Measurements from ENCODE around the gene NR5A1.

NR5A1 gene

GRCh38 chr9:124535846-124536245 lies 28.6 kb upstream of the NR5A1 start:
- Histone ChIP-seq H3K4me1 (ENCODE audit: control insufficient read depth, insufficient read depth, low read length) (no peaks in the 10 kb centered on the region), H3K4me3 (ENCODE audit: low read length in 2 of 2) (no peak overlapping the region), H3K9ac (ENCODE audit: low read length in 2 of 2) (no peak overlapping the region), H3K27ac (ENCODE audit: low read length) (no peak overlapping the region), H3K9me3 (ENCODE audit: control insufficient read depth in 2 of 2, low read length in 2 of 2) (no peaks in the 10 kb centered on the region), H3K36me3 (ENCODE audit: control insufficient read depth in 2 of 2, insufficient read depth in 2 of 2, low read length in 2 of 2) (no peaks in the 10 kb centered on the region), H3K27me3 (ENCODE audit: control insufficient read depth in 1 of 2, insufficient read depth in 2 of 2, low read length in 2 of 2) (peaks cover 0 to 3% of the 10 kb centered on the region in 2 donors)

GRCh38 chr9:124532897-124533296 lies 25.7 kb upstream of the NR5A1 start:
- Histone ChIP-seq H3K27me3 (ENCODE audit: control insufficient read depth in 1 of 2, insufficient read depth in 2 of 2, low read length in 2 of 2) (peaks cover 0 to 2% of the 10 kb centered on the region in 2 donors), H3K36me3 (ENCODE audit: control insufficient read depth in 2 of 2, insufficient read depth in 2 of 2, low read length in 2 of 2) (no peaks in the 10 kb centered on the region), H3K9ac (ENCODE audit: low read length in 2 of 2) (no peak overlapping the region), H3K27ac (ENCODE audit: low read length) (no peak overlapping the region), H3K9me3 (ENCODE audit: control insufficient read depth in 2 of 2, low read length in 2 of 2) (no peaks in the 10 kb centered on the region), H3K4me1 (ENCODE audit: control insufficient read depth, insufficient read depth, low read length) (no peaks in the 10 kb centered on the region), H3K4me3 (ENCODE audit: low read length in 2 of 2) (no peak overlapping the region)

GRCh38 chr9:124531115-124531514 lies 23.9 kb upstream of the NR5A1 start:
- H3K27ac ChIP-seq (ENCODE audit: low read length): no peak overlapping the region
- H3K9ac ChIP-seq (ENCODE audit: low read length in 2 of 2): no peak overlapping the region
- peaks cover 0 to 2% of the 10 kb centered on the region in 2 donors for H3K27me3 ChIP-seq (ENCODE audit: control insufficient read depth in 1 of 2, insufficient read depth in 2 of 2, low read length in 2 of 2)
- H3K9me3 ChIP-seq (ENCODE audit: control insufficient read depth in 2 of 2, low read length in 2 of 2): no peaks in the 10 kb centered on the region
- no peaks in the 10 kb centered on the region for H3K4me1 ChIP-seq (ENCODE audit: control insufficient read depth, insufficient read depth, low read length)
- H3K4me3 ChIP-seq (ENCODE audit: low read length in 2 of 2): no peak overlapping the region
- H3K36me3 ChIP-seq (ENCODE audit: control insufficient read depth in 2 of 2, insufficient read depth in 2 of 2, low read length in 2 of 2): no peaks in the 10 kb centered on the region

GRCh38 chr9:124530246-124530645 lies 23.0 kb upstream of the NR5A1 start:
- H3K27me3 ChIP-seq (ENCODE audit: control insufficient read depth in 1 of 2, insufficient read depth in 2 of 2, low read length in 2 of 2): no peaks in the 10 kb centered on the region
- no peaks in the 10 kb centered on the region for H3K36me3 ChIP-seq (ENCODE audit: control insufficient read depth in 2 of 2, insufficient read depth in 2 of 2, low read length in 2 of 2)
- no peak overlapping the region for H3K27ac ChIP-seq (ENCODE audit: low read length)
- H3K4me3 ChIP-seq (ENCODE audit: low read length in 2 of 2): no peak overlapping the region
- no peak overlapping the region for H3K9ac ChIP-seq (ENCODE audit: low read length in 2 of 2)
- H3K9me3 ChIP-seq (ENCODE audit: control insufficient read depth in 2 of 2, low read length in 2 of 2): no peaks in the 10 kb centered on the region
- H3K4me1 ChIP-seq (ENCODE audit: control insufficient read depth, insufficient read depth, low read length): no peaks in the 10 kb centered on the region

- H3K27me3 ChIP-seq (ENCODE audit: control insufficient read depth in 1 of 2, insufficient read depth in 2 of 2, low read length in 2 of 2): no peaks in the 10 kb centered on the region
- no peaks in the 10 kb centered on the region for H3K36me3 ChIP-seq (ENCODE audit: control insufficient read depth in 2 of 2, insufficient read depth in 2 of 2, low read length in 2 of 2)
- no peaks in the 10 kb centered on the region for H3K9me3 ChIP-seq (ENCODE audit: control insufficient read depth in 2 of 2, low read length in 2 of 2)
- no peak overlapping the region for H3K27ac ChIP-seq (ENCODE audit: low read length)
- H3K4me1 ChIP-seq (ENCODE audit: control insufficient read depth, insufficient read depth, low read length): no peaks in the 10 kb centered on the region
- no peak overlapping the region for H3K9ac ChIP-seq (ENCODE audit: low read length in 2 of 2)
- no peak overlapping the region for H3K4me3 ChIP-seq (ENCODE audit: low read length in 2 of 2)
These were observed 20.6 kb upstream of the NR5A1 start for GRCh38 chr9:124527781-124528180.

GRCh38 chr9:124526174-124526573 lies 19.0 kb upstream of the NR5A1 start:
- no peak overlapping the region for H3K9ac ChIP-seq (ENCODE audit: low read length in 2 of 2)
- H3K4me1 ChIP-seq (ENCODE audit: control insufficient read depth, insufficient read depth, low read length): no peaks in the 10 kb centered on the region
- H3K36me3 ChIP-seq (ENCODE audit: control insufficient read depth in 2 of 2, insufficient read depth in 2 of 2, low read length in 2 of 2): no peaks in the 10 kb centered on the region
- H3K27ac ChIP-seq (ENCODE audit: low read length): no peak overlapping the region
- no peaks in the 10 kb centered on the region for H3K9me3 ChIP-seq (ENCODE audit: control insufficient read depth in 2 of 2, low read length in 2 of 2)
- H3K4me3 ChIP-seq (ENCODE audit: low read length in 2 of 2): no peak overlapping the region
- no peaks in the 10 kb centered on the region for H3K27me3 ChIP-seq (ENCODE audit: control insufficient read depth in 1 of 2, insufficient read depth in 2 of 2, low read length in 2 of 2)

- Histone ChIP-seq H3K27ac (ENCODE audit: low read length) (no peak overlapping the region), H3K27me3 (ENCODE audit: control insufficient read depth in 1 of 2, insufficient read depth in 2 of 2, low read length in 2 of 2) (no peaks in the 10 kb centered on the region)
These were observed 15.2 kb upstream of the NR5A1 start for GRCh38 chr9:124522121-124523098.

GRCh38 chr9:124521142-124521541 lies 13.9 kb upstream of the NR5A1 start:
- no peaks in the 10 kb centered on the region for H3K27me3 ChIP-seq (ENCODE audit: control insufficient read depth in 1 of 2, insufficient read depth in 2 of 2, low read length in 2 of 2)
- no peak overlapping the region for H3K4me3 ChIP-seq (ENCODE audit: low read length in 2 of 2)
- H3K9me3 ChIP-seq (ENCODE audit: control insufficient read depth in 2 of 2, low read length in 2 of 2): no peaks in the 10 kb centered on the region
- H3K4me1 ChIP-seq (ENCODE audit: control insufficient read depth, insufficient read depth, low read length): no peaks in the 10 kb centered on the region
- H3K27ac ChIP-seq (ENCODE audit: low read length): no peak overlapping the region
- H3K36me3 ChIP-seq (ENCODE audit: control insufficient read depth in 2 of 2, insufficient read depth in 2 of 2, low read length in 2 of 2): no peaks in the 10 kb centered on the region
- no peak overlapping the region for H3K9ac ChIP-seq (ENCODE audit: low read length in 2 of 2)

More at GRCh38 chr9:124522121-124523098, 15.2 kb upstream of the NR5A1 start:
- H3K4me3 ChIP-seq (ENCODE audit: low read length in 2 of 2): no peak overlapping the region
- H3K36me3 ChIP-seq (ENCODE audit: control insufficient read depth in 2 of 2, insufficient read depth in 2 of 2, low read length in 2 of 2): no peaks in the 10 kb centered on the region
- no peaks in the 10 kb centered on the region for H3K9me3 ChIP-seq (ENCODE audit: control insufficient read depth in 2 of 2, low read length in 2 of 2)
- H3K9ac ChIP-seq (ENCODE audit: low read length in 2 of 2): no peak overlapping the region
- H3K4me1 ChIP-seq (ENCODE audit: control insufficient read depth, insufficient read depth, low read length): no peaks in the 10 kb centered on the region

GRCh38 chr9:124520206-124520596 lies 13.0 kb upstream of the NR5A1 start:
- H3K4me3 ChIP-seq (ENCODE audit: low read length in 2 of 2): no peak overlapping the region
- H3K36me3 ChIP-seq (ENCODE audit: control insufficient read depth in 2 of 2, insufficient read depth in 2 of 2, low read length in 2 of 2): no peaks in the 10 kb centered on the region
- H3K9me3 ChIP-seq (ENCODE audit: control insufficient read depth in 2 of 2, low read length in 2 of 2): no peaks in the 10 kb centered on the region
- no peak overlapping the region for H3K27ac ChIP-seq (ENCODE audit: low read length)
- no peak overlapping the region for H3K9ac ChIP-seq (ENCODE audit: low read length in 2 of 2)
- H3K27me3 ChIP-seq (ENCODE audit: control insufficient read depth in 1 of 2, insufficient read depth in 2 of 2, low read length in 2 of 2): no peaks in the 10 kb centered on the region
- H3K4me1 ChIP-seq (ENCODE audit: control insufficient read depth, insufficient read depth, low read length): no peaks in the 10 kb centered on the region

- Histone ChIP-seq H3K36me3 (ENCODE audit: control insufficient read depth in 2 of 2, insufficient read depth in 2 of 2, low read length in 2 of 2) (no peaks in the 10 kb centered on the region), H3K4me3 (ENCODE audit: low read length in 2 of 2) (no peak overlapping the region), H3K27ac (ENCODE audit: low read length) (no peak overlapping the region), H3K4me1 (ENCODE audit: control insufficient read depth, insufficient read depth, low read length) (no peaks in the 10 kb centered on the region), H3K27me3 (ENCODE audit: control insufficient read depth in 1 of 2, insufficient read depth in 2 of 2, low read length in 2 of 2) (peaks cover 0 to 2% of the 10 kb centered on the region in 2 donors), H3K9me3 (ENCODE audit: control insufficient read depth in 2 of 2, low read length in 2 of 2) (no peaks in the 10 kb centered on the region), H3K9ac (ENCODE audit: low read length in 2 of 2) (no peak overlapping the region)
These were observed 10.9 kb upstream of the NR5A1 start for GRCh38 chr9:124518116-124518515.

GRCh38 chr9:124517600-124517999 lies 10.4 kb upstream of the NR5A1 start:
- H3K4me3 ChIP-seq (ENCODE audit: low read length in 2 of 2): no peak overlapping the region
- H3K9ac ChIP-seq (ENCODE audit: low read length in 2 of 2): no peak overlapping the region
- H3K9me3 ChIP-seq (ENCODE audit: control insufficient read depth in 2 of 2, low read length in 2 of 2): no peaks in the 10 kb centered on the region

More at GRCh38 chr9:124517600-124517999, 10.4 kb upstream of the NR5A1 start:
- H3K27ac ChIP-seq (ENCODE audit: low read length): no peak overlapping the region
- peaks cover 2% of the 10 kb centered on the region in 2 donors for H3K27me3 ChIP-seq (ENCODE audit: control insufficient read depth in 1 of 2, insufficient read depth in 2 of 2, low read length in 2 of 2)
- H3K36me3 ChIP-seq (ENCODE audit: control insufficient read depth in 2 of 2, insufficient read depth in 2 of 2, low read length in 2 of 2): no peaks in the 10 kb centered on the region
- no peaks in the 10 kb centered on the region for H3K4me1 ChIP-seq (ENCODE audit: control insufficient read depth, insufficient read depth, low read length)
